ENCODE measurements around the gene DEPDC7.

Gene DEPDC7

DNA sequence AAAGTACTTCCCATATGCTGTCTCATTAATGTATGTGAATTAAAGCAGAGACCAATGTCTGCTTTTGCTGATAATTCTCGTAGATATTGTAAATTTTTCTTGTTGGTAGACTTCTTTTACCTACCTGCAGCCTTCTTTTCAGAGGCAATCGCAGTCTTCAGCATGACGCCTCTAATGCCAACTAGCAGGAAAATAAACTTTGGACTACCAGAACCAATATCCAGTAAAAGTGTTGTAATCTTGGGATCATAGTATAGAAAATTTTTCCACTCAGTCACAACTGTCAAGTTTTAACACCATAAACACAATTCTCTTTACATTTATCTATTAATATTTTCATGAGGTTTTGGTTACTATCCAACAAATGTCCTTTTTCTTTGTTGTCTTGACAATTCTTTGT is 2.3 kb downstream of the DEPDC7 start:
- ChIA-PET CTCF (no interaction called here), POLR2A (interaction anchor here (3.1 kb wide), 1 partner anchor 21 kb away, joined by 29 read pairs; the partner anchor contains the start of gene TCP11L1)

DNA sequence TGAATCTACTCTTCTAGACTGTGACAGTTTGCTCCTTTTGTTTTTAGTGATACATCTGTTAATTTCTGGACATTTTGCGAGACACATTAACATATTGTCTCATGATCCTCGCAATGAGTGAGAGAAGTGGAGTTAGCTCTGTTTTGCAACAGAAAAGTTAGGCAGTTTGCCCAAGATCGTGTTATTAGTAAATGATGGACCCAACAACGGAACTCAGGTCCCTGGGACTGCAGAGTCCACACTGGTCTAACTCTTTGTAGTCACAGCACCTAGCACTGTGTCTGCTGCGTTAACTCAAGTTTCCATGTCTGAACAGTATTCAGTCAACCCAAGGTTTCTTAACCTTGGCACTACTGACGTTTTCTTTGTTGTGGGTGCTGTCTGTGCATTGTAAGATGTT is 3.2 kb downstream of the DEPDC7 start:
- ChIA-PET POLR2A (no interaction called here), CTCF (no interaction called here)
- TF ChIP-seq LEF1 (IDR thresholded peaks at IDR 0.05; ENCODE audit: borderline replicate concordance) (no peak), PKNOX1 (IDR thresholded peaks at IDR 0.05) (0 out of 2 replicates have a peak, but pooled peaks have one; percentile 9)
- DNase-seq (ENCODE audit: extremely low spot score) = no peak

More for the DNA sequence above, 2.3 kb downstream of the DEPDC7 start:
- TF ChIP-seq ZNF384 (IDR thresholded peaks at IDR 0.05) (no peak), SP1 (IDR thresholded peaks at IDR 0.05) (no peak), FOXK2 (IDR thresholded peaks at IDR 0.05) (no peak), PKNOX1 (IDR thresholded peaks at IDR 0.05) (no peak), TARDBP (IDR thresholded peaks at IDR 0.05) (no peak), HDGF (IDR thresholded peaks at IDR 0.05; ENCODE audit: borderline replicate concordance) (no peak), ELF4 (IDR thresholded peaks at IDR 0.05) (no peak), LEF1 (IDR thresholded peaks at IDR 0.05; ENCODE audit: borderline replicate concordance) (no peak)
- DNase-seq (ENCODE audit: extremely low spot score) = no peak

DNA sequence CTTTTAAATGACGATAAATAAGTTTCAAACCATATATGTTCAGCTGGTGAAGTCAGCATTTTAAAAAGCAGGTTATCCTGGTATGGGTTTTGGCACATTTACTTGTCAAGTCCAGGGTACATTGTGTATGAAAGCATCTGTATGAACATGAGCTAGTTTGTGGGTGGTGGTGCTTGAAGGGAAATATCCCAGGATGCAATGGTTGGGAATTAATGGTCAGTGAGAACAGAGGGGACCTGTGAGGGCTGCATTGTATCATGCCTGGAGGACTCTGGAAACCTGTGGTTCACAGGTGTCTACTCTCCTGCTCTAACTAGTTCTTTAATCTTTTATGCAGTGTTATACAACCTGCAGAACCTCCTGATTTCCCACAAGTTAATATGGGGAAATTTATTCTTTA is 5.8 kb downstream of the DEPDC7 start:
- ChIA-PET POLR2A (interaction anchor here (2.3 kb wide), 1 partner anchor 18 kb away, joined by 14 read pairs; the partner anchor contains the start of gene TCP11L1), CTCF (interaction anchor here (0.5 kb wide), 1 partner anchor 15 kb away, joined by 3 read pairs; no protein-coding TSS in a partner anchor)
- DNase-seq (ENCODE audit: extremely low spot score) = no peak
- TF ChIP-seq CTBP1 (IDR thresholded peaks at IDR 0.05; ENCODE audit: borderline replicate concordance) = no peak
- no peak for TF ChIP-seq FOXA1 (IDR thresholded peaks at IDR 0.05)
- no peak for TF ChIP-seq HDGF (IDR thresholded peaks at IDR 0.05; ENCODE audit: borderline replicate concordance)
- no peak for TF ChIP-seq LEF1 (IDR thresholded peaks at IDR 0.05; ENCODE audit: borderline replicate concordance)
- TF ChIP-seq TARDBP (IDR thresholded peaks at IDR 0.05) = no peak
- TF ChIP-seq FOXK2 (IDR thresholded peaks at IDR 0.05) = no peak
- TF ChIP-seq NFRKB (IDR thresholded peaks at IDR 0.05) = no peak
- TF ChIP-seq L3MBTL2 (conservative IDR thresholded peaks at IDR 0.05) = no peak
- no peak for TF ChIP-seq ARNT (IDR thresholded peaks at IDR 0.05)
- no peak for TF ChIP-seq SP1 (IDR thresholded peaks at IDR 0.05)
- no peak for TF ChIP-seq ELF4 (IDR thresholded peaks at IDR 0.05)
- TF ChIP-seq FOXM1 (IDR thresholded peaks at IDR 0.05; ENCODE audit: borderline replicate concordance) = no peak
- TF ChIP-seq ZNF384 (IDR thresholded peaks at IDR 0.05) = no peak
- no peak for TF ChIP-seq PKNOX1 (IDR thresholded peaks at IDR 0.05)
- TF ChIP-seq SUZ12 (IDR thresholded peaks at IDR 0.05) = no peak
- no peak for TF ChIP-seq BHLHE40 (IDR thresholded peaks at IDR 0.05; ENCODE audit: borderline replicate concordance)

DNA sequence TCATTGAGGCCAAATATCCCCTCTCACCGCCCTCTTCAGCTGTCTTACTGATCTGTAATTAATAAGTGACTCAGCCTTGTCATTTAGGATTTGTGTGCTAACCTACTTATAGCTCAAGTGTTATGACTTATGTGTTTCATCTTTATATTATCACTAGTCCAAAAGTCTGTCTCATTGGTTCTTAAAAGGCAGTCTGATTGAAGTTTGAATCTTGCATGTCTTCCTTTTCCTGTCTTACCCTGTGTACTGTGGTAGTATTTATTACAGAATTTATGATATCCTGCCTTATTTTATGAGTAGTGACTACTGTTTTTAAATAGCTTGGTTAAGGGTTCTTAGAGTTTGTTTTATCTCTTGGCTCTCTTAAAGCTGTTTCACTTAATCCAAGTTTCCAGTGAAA is 6.3 kb downstream of the DEPDC7 start:
- DNase-seq (ENCODE audit: extremely low spot score) = no peak

DNA sequence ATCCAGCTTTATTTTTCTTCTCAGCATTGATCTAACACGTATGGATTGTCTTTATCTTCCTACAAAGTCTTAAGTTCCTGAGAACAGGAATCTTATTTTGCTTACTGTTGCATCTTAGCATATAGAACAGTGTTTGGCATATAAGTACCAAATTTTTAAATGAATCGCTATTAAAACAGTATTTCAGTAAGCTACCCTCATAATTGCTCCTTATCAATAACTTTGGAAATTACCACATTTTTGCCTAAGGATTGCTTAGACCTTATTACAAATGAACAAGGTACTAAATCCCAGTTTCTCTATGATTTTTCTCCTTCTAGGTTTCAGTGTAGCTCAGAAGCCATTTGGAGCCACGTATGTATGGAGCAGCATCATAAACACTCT is 9.7 kb downstream of the DEPDC7 start:
- TF ChIP-seq FOXK2 (IDR thresholded peaks at IDR 0.05) (no peak), ARNT (IDR thresholded peaks at IDR 0.05) (no peak)
- CTCF ChIA-PET = interaction anchor here (0.7 kb wide), 1 partner anchor 39 kb away, joined by 3 read pairs; no protein-coding TSS in a partner anchor
- POLR2A ChIA-PET = interaction anchor here (1.5 to 2.3 kb wide), 2 partner anchors 9 to 14 kb away, joined by 10 to 12 read pairs; partner anchors contain the start of genes DEPDC7 and TCP11L1
- no peak for DNase-seq (ENCODE audit: extremely low spot score)

More for the DNA sequence above, 6.3 kb downstream of the DEPDC7 start:
- CTCF ChIA-PET = no interaction called here
- POLR2A ChIA-PET = interaction anchor here (2.3 kb wide), 1 partner anchor 17 kb away, joined by 14 read pairs; the partner anchor contains the start of gene TCP11L1
- no peak for TF ChIP-seq FOXK2 (IDR thresholded peaks at IDR 0.05)
- no peak for TF ChIP-seq BHLHE40 (IDR thresholded peaks at IDR 0.05; ENCODE audit: borderline replicate concordance)
- no peak for TF ChIP-seq ELF4 (IDR thresholded peaks at IDR 0.05)
- no peak for TF ChIP-seq ARNT (IDR thresholded peaks at IDR 0.05)
- TF ChIP-seq FOXA1 (IDR thresholded peaks at IDR 0.05) = no peak
- no peak for TF ChIP-seq SUZ12 (IDR thresholded peaks at IDR 0.05)
- TF ChIP-seq NFRKB (IDR thresholded peaks at IDR 0.05) = no peak
- no peak for TF ChIP-seq CTBP1 (IDR thresholded peaks at IDR 0.05; ENCODE audit: borderline replicate concordance)
- TF ChIP-seq L3MBTL2 (conservative IDR thresholded peaks at IDR 0.05) = no peak
- no peak for TF ChIP-seq ZNF384 (IDR thresholded peaks at IDR 0.05)

GRCh38 chr11:33027233-33027632 is 11.6 kb downstream of the DEPDC7 start:
- POLR2A ChIA-PET = interaction anchor here (1.9 kb wide), 1 partner anchor 12 kb away, joined by 7 read pairs; the partner anchor contains the start of gene DEPDC7
- no peak for DNase-seq (ENCODE audit: extremely low spot score)
- TF ChIP-seq SUZ12 (IDR thresholded peaks at IDR 0.05) (no peak), FOXA1 (IDR thresholded peaks at IDR 0.05) (no peak), NFRKB (IDR thresholded peaks at IDR 0.05) (no peak), FOXK2 (IDR thresholded peaks at IDR 0.05) (no peak), HDGF (IDR thresholded peaks at IDR 0.05; ENCODE audit: borderline replicate concordance) (no peak), CTBP1 (IDR thresholded peaks at IDR 0.05; ENCODE audit: borderline replicate concordance) (no peak), TARDBP (IDR thresholded peaks at IDR 0.05) (no peak), ELF4 (IDR thresholded peaks at IDR 0.05) (no peak), FOXM1 (IDR thresholded peaks at IDR 0.05; ENCODE audit: borderline replicate concordance) (no peak), BHLHE40 (IDR thresholded peaks at IDR 0.05; ENCODE audit: borderline replicate concordance) (no peak), ZNF384 (IDR thresholded peaks at IDR 0.05) (no peak), PKNOX1 (IDR thresholded peaks at IDR 0.05) (no peak), L3MBTL2 (conservative IDR thresholded peaks at IDR 0.05) (no peak), LEF1 (IDR thresholded peaks at IDR 0.05; ENCODE audit: borderline replicate concordance) (no peak)
- CTCF ChIA-PET = interaction anchor here (0.6 kb wide), 1 partner anchor 12 kb away, joined by 3 read pairs; no protein-coding TSS in a partner anchor

Measured in HEK293T (cell line).